GM12872 (cell line): ENCODE measurements around the gene DDA1.

Experiments used
- CTCF ChIP-seq: IDR thresholded peaks from 3 replicates; pipeline ENCODE4 v1.5.1; 2011; ENCODE audit warnings: low read depth, mild to moderate bottlenecking, low read length, moderate library complexity; ENCODE audit not compliant: insufficient read depth

DDA1 gene

GRCh38 chr19:17340871-17341357 lies 31.6 kb downstream of the DDA1 start:
- no peak for TF ChIP-seq CTCF

- TF ChIP-seq CTCF = no peak
These were observed 32.0 kb downstream of the DDA1 start for GRCh38 chr19:17341386-17341785.

GRCh38 chr19:17341845-17342244 lies 32.5 kb downstream of the DDA1 start:
- no peak for TF ChIP-seq CTCF

- peak; percentile 97 for TF ChIP-seq CTCF
These were observed 36.8 kb downstream of the DDA1 start for GRCh38 chr19:17346109-17346671.

- no peak for TF ChIP-seq CTCF
These were observed 38.0 kb downstream of the DDA1 start for GRCh38 chr19:17347361-17347760.

- TF ChIP-seq CTCF = no peak
These were observed 38.5 kb downstream of the DDA1 start for GRCh38 chr19:17347877-17348276.

- no peak for TF ChIP-seq CTCF
These were observed 39.3 kb downstream of the DDA1 start for GRCh38 chr19:17348700-17349099.
